UCSD-AML1 (cell line): ENCODE results near the gene GABARAP.

Experiments
- DNase-seq: peaks from one replicate; lab custom pipeline; 2025; ENCODE audit not compliant: unreplicated experiment; lab: John Stamatoyannopoulos, UW

GABARAP gene

DNA sequence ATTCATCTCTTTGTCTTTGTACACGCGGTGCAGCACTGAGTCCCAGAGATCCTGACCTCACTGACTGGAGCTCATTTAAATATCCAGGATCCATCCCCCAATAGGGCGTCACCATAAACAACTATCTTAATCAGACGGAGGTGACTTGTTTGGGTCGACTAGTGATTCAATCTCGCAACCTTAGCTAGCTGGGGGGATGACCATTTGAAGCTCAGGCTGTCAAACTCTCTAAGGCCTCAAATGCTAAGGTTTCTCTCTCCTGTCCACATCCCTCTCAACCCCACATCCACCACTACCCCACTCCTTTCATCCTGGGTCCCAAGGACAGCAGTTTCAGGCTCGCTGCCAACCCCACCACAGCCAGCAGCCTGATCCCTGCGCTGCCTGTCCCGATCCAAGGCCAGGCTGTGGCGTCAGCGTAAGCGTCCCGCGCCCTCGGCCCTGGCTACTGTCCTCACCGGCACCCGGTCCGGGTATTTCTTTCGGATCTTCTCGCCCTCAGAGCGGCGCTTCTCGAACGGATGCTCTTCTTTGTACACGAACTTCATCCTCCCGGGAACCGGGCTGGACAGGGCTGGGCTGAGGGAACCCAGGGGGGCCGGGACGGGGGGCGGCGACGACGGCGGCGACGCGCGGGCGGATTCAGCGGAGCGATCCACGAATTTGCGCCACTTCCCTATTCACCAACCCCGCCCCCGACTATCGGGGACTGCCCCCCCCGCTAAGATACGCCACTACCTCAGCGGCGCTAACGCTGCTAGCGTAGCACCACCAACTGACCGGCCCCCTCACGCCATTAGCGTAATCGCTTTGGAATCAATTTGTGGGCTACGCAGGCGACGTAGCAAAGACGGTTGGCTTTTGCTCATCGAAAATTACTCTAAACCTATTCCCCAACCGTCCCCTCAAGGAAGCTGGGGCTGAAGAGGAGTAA, at the start of gene GABARAP:
GABARAP (minus strand) TSS at position 667 of the 934 bp plus-strand sequence; CDS start at position 548, 119 bp downstream.
- peak; percentile 93 for DNase-seq

DNA sequence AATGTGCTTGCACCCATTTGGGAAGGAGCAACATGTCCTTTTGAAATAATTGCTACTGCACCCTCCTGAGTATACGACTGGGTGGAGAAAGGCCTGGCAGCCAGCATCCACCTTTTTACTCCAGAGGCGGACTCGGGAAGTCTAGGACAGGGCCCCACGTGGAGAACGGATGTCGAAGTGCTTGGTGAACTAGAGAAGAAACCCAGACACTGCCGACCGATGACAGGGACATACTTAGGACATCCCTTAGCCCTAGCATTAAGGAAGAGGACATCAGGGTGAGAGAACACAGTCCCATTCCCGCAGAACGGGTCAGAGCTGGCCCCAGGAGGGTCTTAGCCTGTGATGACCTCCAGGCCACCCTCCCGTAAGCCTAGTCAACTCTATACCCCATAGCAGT, 48.4 kb upstream of the GABARAP start:
- DNase-seq, result no peak

DNA sequence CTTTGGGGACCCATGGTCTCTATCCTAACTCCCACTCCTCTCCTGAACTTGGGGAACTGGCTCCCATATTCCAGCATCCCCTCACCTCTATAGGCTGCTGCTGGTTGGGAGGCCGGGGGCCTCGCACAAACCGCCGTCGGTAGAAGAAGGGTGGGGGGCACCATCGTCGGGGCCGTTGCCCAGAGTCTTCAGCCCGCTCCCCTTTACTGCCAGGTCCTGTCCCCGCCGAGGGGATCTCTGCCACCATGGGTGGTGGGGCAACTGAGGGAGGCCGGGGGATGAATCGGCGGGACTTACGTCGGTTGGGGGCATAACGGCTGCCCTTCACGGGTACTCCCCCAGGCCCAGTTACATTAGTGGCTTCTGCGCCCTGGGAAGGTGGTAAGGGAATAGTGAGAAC, 47.9 kb upstream of the GABARAP start:
- no peak for DNase-seq

DNA sequence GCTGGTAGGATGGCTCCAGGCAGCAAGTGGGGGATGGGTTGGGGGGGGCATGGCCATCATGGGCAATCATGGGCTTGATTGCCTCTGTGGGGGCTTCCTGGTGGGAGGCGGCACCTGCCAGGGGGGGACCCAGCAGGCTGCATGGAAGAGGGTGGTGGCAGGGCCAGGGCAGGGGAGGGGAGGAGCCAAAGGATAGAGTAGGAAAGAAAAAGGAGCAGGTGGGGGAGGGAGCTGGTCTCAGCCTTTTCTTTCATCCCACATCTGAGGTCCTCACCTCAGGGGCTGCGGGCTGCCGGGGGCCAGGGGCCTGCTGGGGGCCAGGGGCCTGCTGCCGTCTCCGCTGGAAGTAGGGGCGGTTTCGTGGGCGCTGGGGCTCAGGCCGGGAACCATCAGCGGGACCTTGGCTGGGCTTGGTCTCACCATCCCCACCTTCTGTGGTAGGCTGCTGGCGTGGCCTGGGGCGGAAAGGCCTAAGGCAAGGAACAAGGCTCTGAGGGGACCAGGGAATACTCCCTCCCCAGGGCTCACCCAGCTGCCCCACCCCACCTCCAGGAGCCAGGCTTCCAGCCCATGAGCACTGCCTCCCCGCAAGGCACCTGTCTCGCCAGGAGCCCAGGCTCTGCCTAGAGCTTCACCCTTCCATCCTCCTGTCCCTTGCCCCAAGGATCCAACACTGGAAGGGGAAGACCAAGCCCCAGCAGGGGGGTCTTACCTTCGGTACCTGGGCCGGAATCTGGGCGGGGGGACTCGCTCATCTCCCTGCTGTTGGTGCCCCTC, 47.2 kb upstream of the GABARAP start:
- no peak for DNase-seq

DNA sequence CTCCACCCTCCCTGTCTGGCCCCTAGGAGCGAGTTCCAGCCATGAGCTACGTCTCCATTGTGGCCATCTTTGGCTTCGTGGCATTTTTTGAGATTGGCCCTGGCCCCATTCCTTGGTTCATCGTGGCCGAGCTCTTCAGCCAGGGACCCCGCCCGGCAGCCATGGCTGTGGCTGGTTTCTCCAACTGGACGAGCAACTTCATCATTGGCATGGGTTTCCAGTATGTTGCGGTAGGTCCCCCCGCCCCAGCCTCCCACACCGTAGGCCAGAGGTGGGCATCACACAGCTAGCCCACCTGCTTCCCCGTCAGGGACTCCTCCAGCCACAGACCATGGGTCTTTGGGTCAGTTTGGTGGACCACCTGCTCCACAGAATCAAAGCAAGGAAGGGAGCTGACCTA, 43.4 kb upstream of the GABARAP start:
- DNase-seq, result no peak

DNA sequence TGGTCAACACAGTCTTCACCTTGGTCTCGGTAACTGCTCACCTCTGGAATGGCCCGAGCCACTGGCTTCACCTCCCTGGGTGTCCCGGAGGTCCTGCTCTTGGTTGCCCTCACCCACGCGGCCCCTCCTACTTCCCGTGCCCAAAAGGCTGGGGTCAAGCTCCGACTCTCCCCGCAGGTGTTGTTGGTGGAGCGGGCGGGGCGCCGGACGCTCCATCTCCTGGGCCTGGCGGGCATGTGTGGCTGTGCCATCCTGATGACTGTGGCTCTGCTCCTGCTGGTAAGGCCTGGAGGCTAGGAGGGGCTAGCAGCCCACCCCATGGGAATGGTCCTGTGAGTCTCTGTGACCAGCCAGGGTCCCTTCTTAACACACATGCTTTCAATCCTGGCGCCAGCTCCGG, 42.7 kb upstream of the GABARAP start:
- no peak for DNase-seq

DNA sequence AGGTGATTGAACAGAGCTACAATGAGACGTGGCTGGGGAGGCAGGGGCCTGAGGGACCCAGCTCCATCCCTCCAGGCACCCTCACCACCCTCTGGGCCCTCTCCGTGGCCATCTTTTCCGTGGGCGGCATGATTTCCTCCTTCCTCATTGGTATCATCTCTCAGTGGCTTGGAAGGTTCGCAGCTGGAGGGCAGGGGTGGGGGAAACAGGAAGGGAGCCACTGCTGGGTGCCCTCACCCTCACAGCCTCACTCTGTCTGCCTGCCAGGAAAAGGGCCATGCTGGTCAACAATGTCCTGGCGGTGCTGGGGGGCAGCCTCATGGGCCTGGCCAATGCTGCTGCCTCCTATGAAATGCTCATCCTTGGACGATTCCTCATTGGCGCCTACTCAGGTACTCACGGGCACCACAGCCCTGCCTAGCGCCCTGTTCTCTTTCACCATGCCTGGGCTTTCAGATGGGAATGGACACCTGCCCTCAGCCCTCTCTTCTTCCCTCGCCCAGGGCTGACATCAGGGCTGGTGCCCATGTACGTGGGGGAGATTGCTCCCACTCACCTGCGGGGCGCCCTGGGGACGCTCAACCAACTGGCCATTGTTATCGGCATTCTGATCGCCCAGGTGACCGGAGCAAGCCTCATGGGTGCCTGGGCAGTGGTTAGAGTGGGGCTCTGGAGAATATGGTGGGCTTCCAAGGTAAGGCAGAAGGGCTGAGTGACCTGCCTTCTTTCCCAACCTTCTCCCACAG, 41.4 kb upstream of the GABARAP start:
- DNase-seq, result no peak

DNA sequence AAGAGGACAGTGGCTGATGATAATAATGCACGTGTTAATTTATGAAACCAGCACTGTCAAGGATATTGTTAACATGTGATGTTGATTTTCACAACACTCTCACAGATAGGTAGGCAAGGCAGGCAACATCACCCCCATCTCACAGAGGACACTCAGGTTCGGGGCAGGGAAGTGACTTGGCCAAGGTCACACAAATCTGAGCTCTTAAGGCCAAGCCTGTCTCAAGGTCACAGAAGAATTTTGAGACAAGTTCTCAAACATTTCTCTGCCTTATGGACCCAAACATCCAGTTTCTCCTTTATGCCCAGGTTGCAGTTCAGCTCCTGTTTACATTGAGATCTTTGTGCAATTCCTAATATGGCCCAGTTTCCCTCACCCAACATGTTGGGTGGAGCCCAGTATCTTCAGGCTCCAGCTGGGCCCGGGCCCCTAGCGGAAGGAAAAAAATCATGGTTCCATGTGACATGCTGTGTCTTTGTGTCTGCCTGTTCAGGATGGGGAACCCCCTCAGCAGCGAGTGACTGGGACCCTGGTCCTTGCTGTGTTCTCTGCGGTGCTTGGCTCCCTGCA, 40.6 kb upstream of the GABARAP start:
- no peak for DNase-seq

DNA sequence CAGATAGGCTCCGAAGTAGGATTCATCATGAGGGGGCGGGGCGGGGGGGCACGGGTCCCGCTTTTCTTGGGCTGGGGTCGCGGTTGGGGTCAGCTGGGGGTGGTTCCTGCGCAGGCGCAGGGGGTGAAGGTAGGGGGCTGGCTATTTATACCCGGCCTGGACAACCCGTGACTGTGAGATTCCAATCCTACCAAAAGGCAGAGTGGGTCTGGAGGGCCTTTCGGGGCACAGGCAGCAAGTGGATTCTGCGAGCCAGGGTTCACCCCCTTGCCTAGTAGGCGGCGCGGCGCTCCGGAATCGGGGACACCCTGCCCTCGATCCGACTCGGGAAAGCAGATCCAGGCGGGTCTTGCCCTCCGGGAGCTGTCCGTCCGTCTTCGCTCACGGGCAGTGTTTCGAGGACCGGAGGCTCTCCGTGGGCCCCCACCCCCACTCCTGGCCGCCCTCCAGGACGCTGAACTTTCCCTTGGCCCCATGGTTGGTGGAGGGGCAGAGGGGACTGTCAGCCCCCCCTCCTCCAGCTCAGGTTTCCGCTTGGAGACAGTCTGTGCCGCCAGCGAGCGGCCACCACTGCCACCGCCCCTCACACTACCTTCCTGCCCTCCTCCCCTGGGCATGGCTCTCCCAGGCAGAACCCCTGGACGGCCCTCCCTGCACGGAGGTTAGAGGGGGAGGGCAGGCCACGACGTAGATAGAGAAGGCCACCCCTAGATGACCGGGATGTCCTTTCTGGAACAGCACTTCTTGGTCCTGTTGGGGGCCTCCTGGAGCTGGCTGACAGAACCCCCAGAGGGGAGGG, 39.9 kb upstream of the GABARAP start:
- no peak for DNase-seq

DNA sequence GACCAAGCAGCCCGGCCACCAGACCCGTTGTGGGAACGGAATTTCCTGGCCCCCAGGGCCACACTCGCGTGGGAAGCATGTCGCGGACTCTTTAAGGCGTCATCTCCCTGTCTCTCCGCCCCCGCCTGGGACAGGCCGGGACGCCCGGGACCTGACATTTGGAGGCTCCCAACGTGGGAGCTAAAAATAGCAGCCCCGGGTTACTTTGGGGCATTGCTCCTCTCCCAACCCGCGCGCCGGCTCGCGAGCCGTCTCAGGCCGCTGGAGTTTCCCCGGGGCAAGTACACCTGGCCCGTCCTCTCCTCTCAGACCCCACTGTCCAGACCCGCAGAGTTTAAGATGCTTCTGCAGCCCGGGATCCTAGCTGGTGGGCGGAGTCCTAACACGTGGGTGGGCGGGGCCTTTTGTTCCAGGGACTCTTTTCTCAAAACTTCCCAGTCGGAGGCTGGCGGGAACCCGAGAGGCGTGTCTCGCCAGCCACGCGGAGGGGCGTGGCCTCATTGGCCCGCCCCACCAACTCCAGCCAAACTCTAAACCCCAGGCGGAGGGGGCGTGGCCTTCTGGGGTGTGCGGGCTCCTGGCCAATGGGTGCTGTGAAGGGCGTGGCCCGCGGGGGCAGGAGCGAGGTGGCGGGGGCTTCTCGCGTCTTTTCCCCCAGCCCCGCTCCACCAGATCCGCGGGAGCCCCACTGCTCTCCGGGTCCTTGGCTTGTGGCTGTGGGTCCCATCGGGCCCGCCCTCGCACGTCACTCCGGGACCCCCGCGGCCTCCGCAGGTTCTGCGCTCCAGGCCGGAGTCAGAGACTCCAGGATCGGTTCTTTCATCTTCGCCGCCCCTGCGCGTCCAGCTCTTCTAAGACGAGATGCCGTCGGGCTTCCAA, 39.1 kb upstream of the GABARAP start, which contains the start of gene SLC2A4:
SLC2A4 (plus strand) TSS at position 645 of the 879 bp plus-strand sequence; CDS start at position 862, 217 bp downstream.
- DNase-seq, result peak; percentile 96

DNA sequence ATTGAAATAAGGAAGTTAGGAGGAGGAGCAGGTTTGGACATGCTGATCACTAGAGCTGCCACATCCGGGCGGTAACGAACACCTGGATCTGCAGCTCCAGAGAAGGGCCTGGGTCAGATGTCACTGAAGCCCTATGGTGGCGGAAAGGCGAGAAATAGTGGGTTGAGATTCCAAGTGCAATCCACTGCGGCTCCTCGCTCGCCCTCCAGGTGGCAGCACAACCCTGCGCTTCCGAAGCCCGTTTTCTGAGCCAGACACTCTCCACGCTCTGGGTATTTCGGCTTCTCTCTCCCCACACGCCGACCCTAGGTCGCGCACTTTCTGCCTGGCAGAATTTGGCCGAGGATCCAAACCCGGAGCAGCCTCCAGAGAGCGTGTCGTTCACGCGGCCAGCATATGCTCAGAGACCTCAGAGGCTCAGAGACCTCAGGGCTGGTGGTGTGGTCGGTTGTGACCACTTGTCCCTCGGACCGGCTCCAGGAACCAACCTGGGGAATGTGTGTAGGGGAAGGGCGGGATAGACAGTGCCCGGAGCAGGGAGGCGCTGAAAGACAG, 38.3 kb upstream of the GABARAP start:
- DNase-seq, result peak; percentile 86

DNA sequence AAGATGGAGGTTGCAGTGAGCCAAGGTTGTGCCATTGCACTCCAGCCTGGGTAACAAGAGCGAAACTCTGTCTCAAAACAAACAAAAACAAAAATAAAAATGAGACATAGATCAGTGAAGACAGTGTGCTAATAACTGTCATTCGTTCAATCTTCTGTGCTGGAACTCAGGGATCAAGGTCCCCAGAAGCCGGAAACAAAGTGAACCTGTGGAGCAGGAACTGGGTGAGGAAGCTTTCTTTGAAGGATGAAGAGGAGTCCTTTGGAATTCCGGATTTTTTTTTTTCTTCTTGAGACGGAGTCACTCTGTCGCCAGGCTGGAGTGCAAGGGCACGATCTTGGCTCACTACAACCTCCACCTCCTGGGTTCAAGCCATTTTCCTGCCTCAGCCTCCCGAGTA, 37.2 kb upstream of the GABARAP start:
- no peak for DNase-seq

DNA sequence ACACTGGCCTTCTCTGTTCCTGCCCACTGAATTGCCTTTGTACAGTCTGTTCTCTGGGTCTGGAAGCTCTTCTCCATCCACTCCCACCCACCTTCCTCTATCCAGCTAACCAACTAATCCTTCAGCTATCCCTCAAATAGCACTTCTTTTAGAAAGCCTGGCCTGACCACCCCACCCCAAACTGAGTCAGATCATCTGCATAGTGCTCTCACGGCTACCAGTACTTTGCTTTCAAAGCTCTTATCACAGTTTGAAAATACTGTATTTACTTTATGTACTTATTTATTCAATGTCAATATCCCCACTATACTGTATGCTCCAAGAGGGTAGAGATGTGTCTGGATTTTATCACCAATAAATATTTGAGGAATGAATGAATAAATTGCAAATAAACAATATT, 24.5 kb upstream of the GABARAP start:
- no peak for DNase-seq

DNA sequence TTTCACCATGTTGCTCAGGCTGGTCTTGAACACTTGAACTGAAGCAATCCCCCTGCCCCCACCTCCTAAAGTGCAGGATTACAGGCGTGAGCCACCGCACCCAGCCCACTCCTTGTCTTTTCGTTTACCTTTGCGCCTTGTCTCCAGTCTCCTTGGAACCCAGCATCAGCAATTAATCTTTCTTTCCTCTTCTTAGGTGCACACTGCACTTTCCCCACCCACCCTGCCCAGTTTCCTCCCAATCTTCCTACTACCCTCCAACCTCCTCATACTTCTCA, 21.5 kb upstream of the GABARAP start:
- no peak for DNase-seq

DNA sequence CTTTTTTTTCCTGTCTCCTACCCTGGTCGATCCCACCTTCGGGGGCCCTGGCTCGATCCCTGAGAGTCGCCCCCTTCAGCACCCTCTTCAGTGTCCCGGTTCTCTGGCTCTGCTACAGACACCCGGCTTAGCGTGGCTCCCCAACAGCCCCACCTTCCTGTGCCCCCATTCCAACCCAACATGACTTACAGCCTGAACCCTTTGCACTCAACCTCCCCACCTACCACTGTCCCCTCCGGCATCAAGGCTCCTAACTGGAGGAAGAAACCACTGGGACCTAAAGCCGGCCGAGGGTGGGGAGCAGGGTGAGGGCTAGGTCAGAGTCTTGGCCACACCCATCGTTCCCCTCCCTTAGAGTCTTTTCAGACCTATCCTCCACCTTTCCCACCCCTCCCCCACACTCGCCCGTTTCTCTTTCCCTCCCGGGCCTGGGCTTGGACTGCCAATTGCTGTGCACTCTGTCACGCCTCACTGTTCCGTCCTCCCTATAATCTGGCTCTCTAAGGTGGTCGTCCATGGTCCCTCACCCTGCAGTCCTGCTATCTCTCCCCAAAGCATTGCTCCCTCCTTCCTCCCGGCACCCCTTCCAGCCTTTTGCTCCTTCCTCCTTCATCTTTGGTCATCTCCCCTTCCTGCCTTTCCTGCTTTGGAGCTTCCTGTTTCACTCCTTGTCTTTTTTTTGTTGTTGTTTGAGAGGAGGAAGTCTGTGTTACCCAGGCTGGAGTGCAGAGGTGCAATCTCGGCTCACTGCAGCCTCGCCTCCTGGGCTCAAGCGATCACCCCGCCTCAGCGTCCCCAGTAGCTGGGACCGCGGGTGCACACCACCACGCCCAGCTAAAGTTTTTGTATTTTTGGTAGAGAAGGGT, 20.9 kb upstream of the GABARAP start:
- DNase-seq, result peak; percentile 44

DNA sequence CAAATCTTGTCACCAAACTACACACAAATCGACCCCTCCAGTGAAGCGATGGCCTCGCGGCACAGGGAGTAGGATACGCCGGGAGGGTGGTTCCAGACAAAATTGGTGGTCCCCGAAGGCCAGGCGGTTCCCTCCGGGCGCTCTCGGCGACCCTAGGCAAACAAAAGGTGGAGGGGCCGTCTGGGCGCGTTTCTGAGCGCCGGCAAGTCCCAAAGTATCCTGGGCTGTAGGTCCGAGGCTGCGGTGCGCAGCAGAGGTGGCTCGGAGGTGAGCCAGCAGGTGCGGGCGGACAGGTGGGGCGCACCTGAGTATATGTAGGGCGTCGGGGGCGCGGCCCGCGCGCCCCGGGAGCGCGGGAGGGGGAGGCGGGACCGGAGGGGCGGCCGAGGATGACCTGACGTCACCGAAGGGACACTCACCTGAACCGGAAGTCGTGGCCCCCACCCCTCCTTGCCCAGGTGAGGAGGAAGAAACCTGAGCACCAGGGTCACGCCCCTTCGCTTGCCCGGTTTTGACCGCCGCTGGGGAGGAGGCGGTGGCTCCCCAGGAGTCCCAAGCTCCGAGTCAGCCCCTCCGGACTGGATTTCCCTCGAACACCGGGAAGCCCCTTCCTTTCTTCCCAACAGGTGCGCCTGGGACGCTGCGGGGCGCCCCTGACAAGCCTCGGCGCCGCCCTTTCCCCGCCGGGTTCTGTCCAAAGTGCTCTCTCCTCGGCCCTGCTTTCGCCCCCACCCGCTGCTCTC, 20.1 kb upstream of the GABARAP start, which contains the start of gene CLDN7:
CLDN7 (minus strand) TSS at position 287 of the 743 bp plus-strand sequence. CDS start 435 bp downstream, outside the sequence.
- no peak for DNase-seq
